GM12891 (cell line): ENCODE measurements around the gene IGFALS.

Source experiments
- PAX5 ChIP-seq: IDR thresholded peaks from 2 replicates; pipeline ENCODE4 v1.6.1; 2011; ENCODE audit warnings: low read length, moderate library complexity, mild to moderate bottlenecking; ENCODE audit not compliant: insufficient read depth, severe bottlenecking
- POLR2A ChIP-seq: IDR thresholded peaks from 2 replicates; pipeline ENCODE4 v1.6.1; 2011; ENCODE audit warnings: low read depth, low read length, control low read depth
- POLR2AphosphoS5 ChIP-seq: IDR thresholded peaks from 2 replicates; pipeline ENCODE4 v1.6.1; 2011; ENCODE audit warnings: low read depth, low read length, control low read depth
- POU2F2 ChIP-seq: IDR thresholded peaks from 2 replicates; pipeline ENCODE4 v1.6.1; 2011; ENCODE audit warnings: low read depth, mild to moderate bottlenecking, control low read depth, low read length, moderate library complexity
- SPI1 ChIP-seq: IDR thresholded peaks from 2 replicates; pipeline ENCODE4 v1.6.1; 2011; ENCODE audit warnings: low read depth, low read length, control low read depth
- TAF1 ChIP-seq: IDR thresholded peaks from 2 replicates; pipeline ENCODE4 v1.6.1; 2011; ENCODE audit warnings: low read depth, low read length, control low read depth

DNA sequence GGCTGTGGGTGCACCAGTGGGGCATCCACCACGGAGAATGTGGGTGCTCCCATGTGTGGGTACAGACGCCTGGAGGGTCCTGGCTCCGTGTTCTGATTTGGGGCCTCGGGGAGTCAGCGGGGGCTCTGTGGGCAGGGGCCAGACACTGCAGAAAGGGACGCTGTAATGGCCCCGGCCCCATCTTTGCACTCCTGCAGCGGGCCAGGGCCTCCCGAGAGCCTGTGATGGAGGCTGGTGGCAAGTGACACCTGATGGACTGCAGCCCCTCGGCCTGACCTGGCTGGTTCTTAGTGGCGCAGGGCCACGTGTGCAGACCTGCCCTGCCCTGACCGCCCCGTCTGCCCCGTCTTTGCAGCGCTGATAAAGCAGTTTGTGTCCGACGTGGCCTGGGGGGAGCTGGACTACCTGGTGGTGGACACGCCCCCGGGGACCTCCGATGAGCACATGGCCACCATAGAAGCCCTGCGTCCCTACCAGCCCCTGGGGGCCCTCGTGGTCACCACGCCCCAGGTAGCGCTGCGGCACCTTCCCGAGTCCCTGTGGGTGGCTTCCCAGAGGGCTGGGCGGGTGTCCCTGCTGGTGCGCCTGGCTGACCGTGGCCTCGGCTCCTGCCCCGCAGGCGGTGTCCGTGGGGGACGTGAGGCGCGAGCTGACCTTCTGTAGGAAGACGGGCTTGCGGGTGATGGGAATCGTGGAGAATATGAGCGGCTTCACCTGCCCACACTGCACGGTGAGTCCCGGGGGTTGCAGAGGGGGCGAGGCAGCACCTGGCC is 6.0 kb downstream of the IGFALS start:
- TF ChIP-seq TAF1 (no peak), POLR2A (no peak), SPI1 (no peak), POLR2AphosphoS5 (no peak), PAX5 (no peak), POU2F2 (no peak)
